GM21723 (cell line): ENCODE data around the gene EPHA2.

Experiments
- ATAC-seq: cut with Tn5 transposase; IDR thresholded peaks from one replicate; pipeline ENCODE4 v1.9.1; 2021; ENCODE audit warnings: mild to moderate bottlenecking, moderate library complexity; ENCODE audit not compliant: unreplicated experiment

EPHA2 gene

GRCh38 chr1:16095447-16095846, 60.4 kb downstream of the EPHA2 start:
- ATAC-seq = no peak

GRCh38 chr1:16094453-16095158, 61.3 kb downstream of the EPHA2 start:
- no peak for ATAC-seq

- no peak for ATAC-seq
Observed at GRCh38 chr1:16093611-16094010, 62.3 kb downstream of the EPHA2 start.

- ATAC-seq = no peak
Observed at GRCh38 chr1:16092923-16093511, 62.9 kb downstream of the EPHA2 start.

GRCh38 chr1:16092097-16092922, 63.6 kb downstream of the EPHA2 start:
- ATAC-seq = no peak

- ATAC-seq = no peak
Observed at GRCh38 chr1:16091296-16091695, 64.6 kb downstream of the EPHA2 start.

- no peak for ATAC-seq
Observed at GRCh38 chr1:16090076-16090826, 65.6 kb downstream of the EPHA2 start.

- no peak for ATAC-seq
Observed at GRCh38 chr1:16088996-16089395, 66.9 kb downstream of the EPHA2 start.

GRCh38 chr1:16088351-16088911, 67.4 kb downstream of the EPHA2 start:
- no peak for ATAC-seq

- ATAC-seq = no peak
Observed at GRCh38 chr1:16087733-16088132, 68.1 kb downstream of the EPHA2 start.

- no peak for ATAC-seq
Observed at GRCh38 chr1:16085522-16085921, 70.3 kb downstream of the EPHA2 start.

- no peak for ATAC-seq
Observed at GRCh38 chr1:16083486-16083885, 72.4 kb downstream of the EPHA2 start.

GRCh38 chr1:16082283-16083038, 73.4 kb downstream of the EPHA2 start:
- no peak for ATAC-seq

- no peak for ATAC-seq
Observed at GRCh38 chr1:16081636-16082035, 74.2 kb downstream of the EPHA2 start.

- ATAC-seq = no peak
Observed at GRCh38 chr1:16080422-16081150, 75.3 kb downstream of the EPHA2 start.

- peak; percentile 69 for ATAC-seq
Observed at GRCh38 chr1:16078925-16079656, 76.8 kb downstream of the EPHA2 start.

- ATAC-seq = no peak
Observed at GRCh38 chr1:16077406-16078245, 78.2 kb downstream of the EPHA2 start.

GRCh38 chr1:16076865-16077238, 79.0 kb downstream of the EPHA2 start:
- ATAC-seq = no peak
